ENCODE data around the gene OMA1.
"Not testable (repeated sequence)": the region's sequence is repeated elsewhere in the genome, so short reads cannot be mapped to it uniquely, and the experiment has no call there.

The OMA1 gene

GRCh38 chr1:58568271-58568860, 21.8 kb upstream of the OMA1 start:
- H3K9me3 ChIP-seq (ENCODE audit: control insufficient read depth, insufficient read depth, low read length), result no peaks in the 10 kb centered on the region
- H3K9ac ChIP-seq (ENCODE audit: low read depth, low read length), result no peak overlapping the region
- peaks cover 16% of the 10 kb centered on the region; the same call in 1 of the 2 replicates for H3K4me1 ChIP-seq (ENCODE audit: insufficient read depth, low read length)
- no peaks in the 10 kb centered on the region for H3K36me3 ChIP-seq (ENCODE audit: insufficient read depth, low read length)

- no peaks in the 10 kb centered on the region for H3K36me3 ChIP-seq (ENCODE audit: insufficient read depth, low read length)
These were observed 19.8 kb upstream of the OMA1 start for GRCh38 chr1:58566339-58566738.

GRCh38 chr1:58563715-58564114, 17.2 kb upstream of the OMA1 start:
- H3K4me1 ChIP-seq (ENCODE audit: insufficient read depth, low read length); H3K9ac ChIP-seq (ENCODE audit: low read depth, low read length); H3K36me3 ChIP-seq (ENCODE audit: insufficient read depth, low read length); H3K9me3 ChIP-seq (ENCODE audit: control insufficient read depth, insufficient read depth, low read length): not testable (repeated sequence)

More at GRCh38 chr1:58566339-58566738, 19.8 kb upstream of the OMA1 start:
- no peaks in the 10 kb centered on the region for H3K9me3 ChIP-seq (ENCODE audit: control insufficient read depth, insufficient read depth, low read length)
- H3K9ac ChIP-seq (ENCODE audit: low read depth, low read length), result no peak overlapping the region
- H3K4me1 ChIP-seq (ENCODE audit: insufficient read depth, low read length), result peaks cover 13% of the 10 kb centered on the region; the same call in 1 of the 2 replicates

- no peaks in the 10 kb centered on the region for H3K36me3 ChIP-seq (ENCODE audit: insufficient read depth, low read length)
- H3K9ac ChIP-seq (ENCODE audit: low read depth, low read length), result no peak overlapping the region
- H3K4me1 ChIP-seq (ENCODE audit: insufficient read depth, low read length), result 0 out of 2 replicates have a peak, but pooled peaks cover 5% of the 10 kb centered on the region
- no peaks in the 10 kb centered on the region; the same call in 1 of the 2 replicates for H3K9me3 ChIP-seq (ENCODE audit: control insufficient read depth, insufficient read depth, low read length)
These were observed 15.1 kb upstream of the OMA1 start for GRCh38 chr1:58561633-58562032.

- Histone ChIP-seq H3K9me3 (ENCODE audit: control insufficient read depth, insufficient read depth, low read length) (no peaks in the 10 kb centered on the region), H3K4me1 (ENCODE audit: insufficient read depth, low read length) (no peaks in the 10 kb centered on the region), H3K9ac (ENCODE audit: low read depth, low read length) (no peak overlapping the region)
These were observed 8.9 kb upstream of the OMA1 start for GRCh38 chr1:58555393-58555792.

GRCh38 chr1:58551186-58552140, 4.9 kb upstream of the OMA1 start:
- H3K4me1 ChIP-seq (ENCODE audit: insufficient read depth, low read length), result no peaks in the 10 kb centered on the region
- H3K36me3 ChIP-seq (ENCODE audit: insufficient read depth, low read length), result no peaks in the 10 kb centered on the region
- H3K9me3 ChIP-seq (ENCODE audit: control insufficient read depth, insufficient read depth, low read length), result no peaks in the 10 kb centered on the region
- no peak overlapping the region for H3K9ac ChIP-seq (ENCODE audit: low read depth, low read length)

More at GRCh38 chr1:58555393-58555792, 8.9 kb upstream of the OMA1 start:
- H3K36me3 ChIP-seq (ENCODE audit: insufficient read depth, low read length), result no peaks in the 10 kb centered on the region

GRCh38 chr1:58549291-58549690, 2.8 kb upstream of the OMA1 start:
- not testable (repeated sequence) for H3K9ac ChIP-seq (ENCODE audit: low read depth, low read length); H3K36me3 ChIP-seq (ENCODE audit: insufficient read depth, low read length); H3K9me3 ChIP-seq (ENCODE audit: control insufficient read depth, insufficient read depth, low read length)

GRCh38 chr1:58548371-58548770, 1.8 kb upstream of the OMA1 start:
- no peak overlapping the region for H3K9ac ChIP-seq (ENCODE audit: low read depth, low read length)
- H3K4me1 ChIP-seq (ENCODE audit: insufficient read depth, low read length), result no peaks in the 10 kb centered on the region; the same call in 1 of the 2 replicates
- no peaks in the 10 kb centered on the region for H3K36me3 ChIP-seq (ENCODE audit: insufficient read depth, low read length)
- no peaks in the 10 kb centered on the region for H3K9me3 ChIP-seq (ENCODE audit: control insufficient read depth, insufficient read depth, low read length)

More at GRCh38 chr1:58549291-58549690, 2.8 kb upstream of the OMA1 start:
- H3K4me1 ChIP-seq (ENCODE audit: insufficient read depth, low read length), result not testable (repeated sequence)

GRCh38 chr1:58545591-58546519, 671 bp downstream of the OMA1 start:
- Histone ChIP-seq H3K9me3 (ENCODE audit: control insufficient read depth, insufficient read depth, low read length) (no peaks in the 10 kb centered on the region), H3K4me1 (ENCODE audit: insufficient read depth, low read length) (no peaks in the 10 kb centered on the region; the same call in 1 of the 2 replicates), H3K36me3 (ENCODE audit: insufficient read depth, low read length) (no peaks in the 10 kb centered on the region), H3K9ac (ENCODE audit: low read depth, low read length) (peak overlapping the region; percentile 77)

- Histone ChIP-seq H3K9me3 (ENCODE audit: control insufficient read depth, insufficient read depth, low read length) (no peaks in the 10 kb centered on the region), H3K9ac (ENCODE audit: low read depth, low read length) (no peak overlapping the region), H3K4me1 (ENCODE audit: insufficient read depth, low read length) (no peaks in the 10 kb centered on the region; the same call in 1 of the 2 replicates), H3K36me3 (ENCODE audit: insufficient read depth, low read length) (no peaks in the 10 kb centered on the region)
These were observed 3.3 kb downstream of the OMA1 start for GRCh38 chr1:58543260-58543659.

GRCh38 chr1:58539553-58539952, 7.0 kb downstream of the OMA1 start:
- H3K9me3 ChIP-seq (ENCODE audit: control insufficient read depth, insufficient read depth, low read length), result no peaks in the 10 kb centered on the region; the same call in 1 of the 2 replicates
- no peaks in the 10 kb centered on the region for H3K36me3 ChIP-seq (ENCODE audit: insufficient read depth, low read length)
- H3K9ac ChIP-seq (ENCODE audit: low read depth, low read length), result no peak overlapping the region
- no peaks in the 10 kb centered on the region for H3K4me1 ChIP-seq (ENCODE audit: insufficient read depth, low read length)

- Histone ChIP-seq H3K9me3 (ENCODE audit: control insufficient read depth, insufficient read depth, low read length) (no peaks in the 10 kb centered on the region; the same call in 1 of the 2 replicates), H3K36me3 (ENCODE audit: insufficient read depth, low read length) (no peaks in the 10 kb centered on the region), H3K4me1 (ENCODE audit: insufficient read depth, low read length) (no peaks in the 10 kb centered on the region), H3K9ac (ENCODE audit: low read depth, low read length) (no peak overlapping the region)
These were observed 7.7 kb downstream of the OMA1 start for GRCh38 chr1:58538821-58539220.

GRCh38 chr1:58531842-58532241, 14.7 kb downstream of the OMA1 start:
- H3K9ac ChIP-seq (ENCODE audit: low read depth, low read length); H3K36me3 ChIP-seq (ENCODE audit: insufficient read depth, low read length); H3K9me3 ChIP-seq (ENCODE audit: control insufficient read depth, insufficient read depth, low read length); H3K4me1 ChIP-seq (ENCODE audit: insufficient read depth, low read length): not testable (repeated sequence)

GRCh38 chr1:58529284-58529683, 17.2 kb downstream of the OMA1 start:
- no peaks in the 10 kb centered on the region for H3K36me3 ChIP-seq (ENCODE audit: insufficient read depth, low read length)
- no peaks in the 10 kb centered on the region for H3K4me1 ChIP-seq (ENCODE audit: insufficient read depth, low read length)
- H3K9me3 ChIP-seq (ENCODE audit: control insufficient read depth, insufficient read depth, low read length), result no peaks in the 10 kb centered on the region
- no peak overlapping the region for H3K9ac ChIP-seq (ENCODE audit: low read depth, low read length)

Measured in ES-I3 (cell line).